Neural progenitor cell (in vitro differentiated cells): ENCODE measurements around the gene COL19A1.

Experiments
- CTCF ChIP-seq: fragments of 200-600 bp; sonication (generic); IDR thresholded peaks from 2 replicates; pipeline ENCODE4 v1.5.1; 2017; ENCODE audit warnings: antibody characterized with exemption, mild to moderate bottlenecking
- EZH2 ChIP-seq: fragments of 200-600 bp; sonication (generic); IDR thresholded peaks from 2 replicates; pipeline ENCODE4 v1.6.1; 2017; ENCODE audit warnings: antibody characterized with exemption, mild to moderate bottlenecking, moderate library complexity
- EZH2phosphoT487 ChIP-seq: fragments of 200-600 bp; sonication (generic); IDR thresholded peaks from 2 replicates; pipeline ENCODE4 v1.6.1; 2017; ENCODE audit warnings: antibody characterized with exemption

GRCh38 chr6:70175770-70176169 lies 309.4 kb downstream of the COL19A1 start:
- TF ChIP-seq EZH2: no peak
- TF ChIP-seq CTCF: no peak
- TF ChIP-seq EZH2phosphoT487: no peak
